IMR-90 (cell line): ENCODE data around the gene CCL15.

ENCODE experiments used
- MAFK ChIP-seq: IDR thresholded peaks from 2 replicates; pipeline ENCODE4 v1.6.1; 2012; ENCODE audit warnings: low read depth, low read length, improper control_type of control experiment
- MAZ ChIP-seq: IDR thresholded peaks from 2 replicates; pipeline ENCODE4 v1.6.1; 2012; ENCODE audit warnings: low read depth, mild to moderate bottlenecking, low read length, improper control_type of control experiment, moderate library complexity, borderline replicate concordance
- POLR2A ChIP-seq: IDR thresholded peaks from 2 replicates; pipeline ENCODE4 v1.6.1; 2012; ENCODE audit warnings: mild to moderate bottlenecking, low read depth, low read length
- RAD21 ChIP-seq: IDR thresholded peaks from 2 replicates; pipeline ENCODE4 v1.6.1; 2012; ENCODE audit warnings: low read length, improper control_type of control experiment
- RCOR1 ChIP-seq: IDR thresholded peaks from 2 replicates; pipeline ENCODE4 v1.6.1; 2012; ENCODE audit warnings: mild to moderate bottlenecking, low read length, improper control_type of control experiment; ENCODE audit not compliant: insufficient replicate concordance
- RFX5 ChIP-seq: IDR thresholded peaks from 2 replicates; pipeline ENCODE4 v1.8.0; 2012; ENCODE audit warnings: low read depth, mild to moderate bottlenecking, low read length, moderate library complexity
- TF ChIP-seq, protein P1 (sequence below): conservative IDR thresholded peaks from 2 replicates; pipeline ENCODE4 v1.5.1; 2012; ENCODE audit warnings: mild to moderate bottlenecking, low read depth, low read length, improper control_type of control experiment

DNA sequence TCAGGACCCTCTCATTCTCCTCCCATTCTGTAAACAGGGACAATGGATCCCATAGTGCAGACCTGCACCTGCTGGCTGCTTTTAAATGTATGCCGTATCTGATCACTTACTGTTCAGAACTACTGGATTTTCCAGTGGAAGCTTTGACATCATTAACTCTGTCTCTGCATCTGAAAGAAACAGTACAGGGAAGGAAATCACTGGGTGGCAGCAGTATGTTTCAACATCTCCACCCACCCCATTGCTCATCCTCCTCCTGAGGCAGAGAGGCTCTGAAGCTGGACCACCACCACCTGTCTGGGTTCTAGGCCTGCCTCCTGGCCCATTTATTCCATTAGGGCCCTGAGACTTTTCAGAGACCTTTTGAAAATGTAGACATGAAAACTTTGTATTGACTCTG, 2.6 kb downstream of the CCL15 start:
- TF ChIP-seq RCOR1 (no peak), RAD21 (no peak), MAZ (no peak), POLR2A (no peak), MAFK (no peak), RFX5 (no peak)
- TF ChIP-seq, protein P1, sequence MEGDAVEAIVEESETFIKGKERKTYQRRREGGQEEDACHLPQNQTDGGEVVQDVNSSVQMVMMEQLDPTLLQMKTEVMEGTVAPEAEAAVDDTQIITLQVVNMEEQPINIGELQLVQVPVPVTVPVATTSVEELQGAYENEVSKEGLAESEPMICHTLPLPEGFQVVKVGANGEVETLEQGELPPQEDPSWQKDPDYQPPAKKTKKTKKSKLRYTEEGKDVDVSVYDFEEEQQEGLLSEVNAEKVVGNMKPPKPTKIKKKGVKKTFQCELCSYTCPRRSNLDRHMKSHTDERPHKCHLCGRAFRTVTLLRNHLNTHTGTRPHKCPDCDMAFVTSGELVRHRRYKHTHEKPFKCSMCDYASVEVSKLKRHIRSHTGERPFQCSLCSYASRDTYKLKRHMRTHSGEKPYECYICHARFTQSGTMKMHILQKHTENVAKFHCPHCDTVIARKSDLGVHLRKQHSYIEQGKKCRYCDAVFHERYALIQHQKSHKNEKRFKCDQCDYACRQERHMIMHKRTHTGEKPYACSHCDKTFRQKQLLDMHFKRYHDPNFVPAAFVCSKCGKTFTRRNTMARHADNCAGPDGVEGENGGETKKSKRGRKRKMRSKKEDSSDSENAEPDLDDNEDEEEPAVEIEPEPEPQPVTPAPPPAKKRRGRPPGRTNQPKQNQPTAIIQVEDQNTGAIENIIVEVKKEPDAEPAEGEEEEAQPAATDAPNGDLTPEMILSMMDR = no peak
